H1 (cell line): ENCODE measurements around the gene ADAMTS6. TPM values are rescaled to one million over a fixed set of nuclear protein-coding genes. Genes with fewer than 3 reads are reported as not detected.

Experiments
- CTCF ChIA-PET: fragments of 300-600 bp; sonication (Branson Sonifier 250); formaldehyde crosslinking; loops from one replicate; lab custom pipeline; 2021; ENCODE audit not compliant: partially characterized antibody; lab: Charles Lee
- POLR2A ChIA-PET: fragments of 300-600 bp; sonication (Branson Sonifier 250); formaldehyde crosslinking; loops from one replicate; lab custom pipeline; 2021; ENCODE audit warnings: inconsistent platforms; ENCODE audit not compliant: partially characterized antibody; lab: Charles Lee
- DNase-seq, 2 experiments: peaks; one replicate each; pipeline versions ENCODE4 v3.0.0 to v3.0.0-alpha.2; 2010 to 2022; ENCODE audit warnings: low spot score in 2 of 2, low read depth in 1 of 2, mixed read lengths in 1 of 2
- FAIRE-seq: peaks from 2 replicates; lab custom pipeline; 2011; peaks lifted over from hg19 to GRCh38; lab: Jason Lieb, UNC
- H2AFZ ChIP-seq: 2 replicates; pipeline ENCODE4 v1.8.1; 2012; ENCODE audit warnings: low read length, inconsistent platforms
- H2AK5ac ChIP-seq: 2 replicates; pipeline ENCODE4 v1.6.1; 2013; ENCODE audit warnings: low read depth, low read length
- H2BK120ac ChIP-seq: replicated peaks from 2 replicates; pipeline ENCODE3; 2013; ENCODE audit warnings: low read depth, low read length, inconsistent platforms
- H2BK12ac ChIP-seq: 2 replicates; pipeline ENCODE4 v1.6.1; 2013; ENCODE audit warnings: low read depth, low read length
- H2BK15ac ChIP-seq: 2 replicates; pipeline ENCODE4 v1.6.1; 2013; ENCODE audit warnings: low read length
- H2BK20ac ChIP-seq: 2 replicates; pipeline ENCODE4 v1.6.1; 2013; ENCODE audit warnings: low read length
- H2BK5ac ChIP-seq: 2 replicates; pipeline ENCODE4 v1.6.1; 2013; ENCODE audit warnings: low read depth, low read length
- H3K14ac ChIP-seq: 2 replicates; pipeline ENCODE4 v1.6.1; 2013; ENCODE audit warnings: inconsistent platforms; ENCODE audit not compliant: insufficient read length
- H3K18ac ChIP-seq: 2 replicates; pipeline ENCODE4 v1.6.1; 2013; ENCODE audit warnings: low read length; ENCODE audit errors: extremely low read depth
- H3K23ac ChIP-seq: 2 replicates; pipeline ENCODE4 v1.6.1; 2013; ENCODE audit warnings: inconsistent platforms; ENCODE audit not compliant: insufficient read length
- H3K23me2 ChIP-seq: 2 replicates; pipeline ENCODE4 v1.6.1; 2013; ENCODE audit warnings: low read depth, low read length
- H3K27ac ChIP-seq: 2 replicates; pipeline ENCODE4 v1.6.1; 2011; ENCODE audit warnings: low read depth, low read length, inconsistent platforms
- H3K27me3 ChIP-seq, 4 experiments: replicated peaks in 1 of 4; 1 replicate in 1 of 4; 2 replicates in 3 of 4; pipeline versions ENCODE4 v1.6.1 to v1.8.1; 2011 to 2013; ENCODE audit warnings: low read length in 3 of 4, mild to moderate bottlenecking in 3 of 4, inconsistent platforms in 2 of 4, mixed read lengths in 2 of 4, moderate library complexity in 1 of 4; ENCODE audit not compliant: control insufficient read depth in 3 of 4, insufficient read depth in 3 of 4; ENCODE audit errors: extremely low read depth in 1 of 4
- H3K36me3 ChIP-seq, 4 experiments: 2 replicates each; pipeline versions ENCODE4 v1.6.1 to v1.8.1; 2011 to 2013; ENCODE audit warnings: mild to moderate bottlenecking in 4 of 4, low read length in 3 of 4, moderate library complexity in 2 of 4, control low read depth in 1 of 4, inconsistent platforms in 1 of 4; ENCODE audit not compliant: insufficient read depth in 4 of 4, control insufficient read depth in 2 of 4
- H3K4ac ChIP-seq: replicated peaks from 2 replicates; pipeline ENCODE3; 2013; ENCODE audit warnings: low read length, low read depth, mixed read lengths, inconsistent platforms; ENCODE audit not compliant: insufficient read length
- H3K4me1 ChIP-seq, 4 experiments: replicated peaks in 1 of 4; 1 replicate in 1 of 4; 2 replicates in 3 of 4; pipeline versions ENCODE4 v1.6.1 to v1.8.1; 2011 to 2013; ENCODE audit warnings: low read length in 3 of 4, inconsistent platforms in 2 of 4, mixed read lengths in 1 of 4; ENCODE audit not compliant: insufficient read depth in 4 of 4, control insufficient read depth in 3 of 4
- H3K4me2 ChIP-seq, 2 experiments: 2 replicates each; pipeline versions ENCODE4 v1.6.1 to v1.8.1; 2011 to 2013; ENCODE audit warnings: low read depth in 2 of 2, low read length in 2 of 2, control low read depth in 1 of 2, inconsistent platforms in 1 of 2, mild to moderate bottlenecking in 1 of 2; ENCODE audit not compliant: insufficient read depth in 1 of 2
- H3K4me3 ChIP-seq, 4 experiments: fragments of 200-600, 300-600 bp in 1 of 4; sonication (generic), shearing (Covaris generic), sonication (Bioruptor Twin) in 1 of 4; 2 replicates each; pipeline versions ENCODE4 v1.5.1 to v1.8.1; 2011 to 2016; ENCODE audit warnings: low read length in 4 of 4, low read depth in 3 of 4, control low read depth in 2 of 4, inconsistent platforms in 2 of 4, mild to moderate bottlenecking in 2 of 4, mixed read lengths in 1 of 4, moderate library complexity in 1 of 4; ENCODE audit not compliant: insufficient read depth in 2 of 4; ENCODE audit errors: extremely low read depth in 1 of 4
- H3K56ac ChIP-seq: replicated peaks from 2 replicates; pipeline ENCODE3; 2013; ENCODE audit warnings: low read depth, mild to moderate bottlenecking, mixed read lengths, low read length, inconsistent platforms; ENCODE audit not compliant: insufficient read length
- H3K79me1 ChIP-seq: 2 replicates; pipeline ENCODE4 v1.6.1; 2013; ENCODE audit warnings: low read depth, low read length, control low read depth
- H3K79me2 ChIP-seq, 2 experiments: 2 replicates each; pipeline versions ENCODE4 v1.6.1 to v1.8.1; 2012 to 2013; ENCODE audit warnings: low read length in 2 of 2, mild to moderate bottlenecking in 2 of 2, inconsistent platforms in 1 of 2; ENCODE audit not compliant: insufficient read depth in 2 of 2, control insufficient read depth in 1 of 2
- H3K9ac ChIP-seq, 4 experiments: replicated peaks in 1 of 4; 1 replicate in 1 of 4; 2 replicates in 3 of 4; pipeline versions ENCODE4 v1.6.1 to v1.8.1; 2011 to 2013; ENCODE audit warnings: low read depth in 3 of 4, low read length in 3 of 4, control low read depth in 2 of 4, mild to moderate bottlenecking in 2 of 4, moderate library complexity in 2 of 4, inconsistent platforms in 1 of 4; ENCODE audit errors: extremely low read depth in 1 of 4
- H3K9me3 ChIP-seq, 2 experiments: 2 replicates each; pipeline versions ENCODE4 v1.6.1 to v1.8.1; 2012 to 2013; ENCODE audit warnings: mild to moderate bottlenecking in 2 of 2, moderate library complexity in 2 of 2, control low read depth in 1 of 2, inconsistent platforms in 1 of 2, low read depth in 1 of 2, low read length in 1 of 2, mixed read lengths in 1 of 2; ENCODE audit not compliant: insufficient read depth in 2 of 2
- H4K20me1 ChIP-seq, 2 experiments: replicated peaks in 1 of 2; 2 replicates each; pipeline versions ENCODE3 to v1.8.1; 2011 to 2013; ENCODE audit warnings: inconsistent platforms in 2 of 2, low read length in 2 of 2, mild to moderate bottlenecking in 1 of 2; ENCODE audit not compliant: insufficient read depth in 2 of 2, control insufficient read depth in 1 of 2
- H4K5ac ChIP-seq: 2 replicates; pipeline ENCODE4 v1.6.1; 2013; ENCODE audit warnings: low read length, low read depth, mixed read lengths, inconsistent platforms; ENCODE audit not compliant: insufficient read length
- H4K8ac ChIP-seq: 2 replicates; pipeline ENCODE4 v1.8.0; 2013; ENCODE audit warnings: mild to moderate bottlenecking, moderate library complexity, low read length, inconsistent platforms; ENCODE audit not compliant: insufficient read depth; ENCODE audit errors: extremely low read depth
- H4K91ac ChIP-seq: replicated peaks from 2 replicates; pipeline ENCODE3; 2013; ENCODE audit warnings: low read length, mixed read lengths, inconsistent platforms; ENCODE audit not compliant: insufficient read length
- HDAC6 ChIP-seq: IDR thresholded peaks from one replicate; pipeline ENCODE4 v1.7.1; 2012; ENCODE audit warnings: low read depth, mild to moderate bottlenecking, inconsistent platforms, low read length, moderate library complexity
- POLR2AphosphoS5 ChIP-seq: IDR thresholded peaks from 2 replicates; pipeline ENCODE4 v1.6.1; 2011; ENCODE audit warnings: low read depth, low read length
- WGBS, 2 experiments: shearing (Covaris generic) in 1 of 2; methylation state at CpG; one replicate each; pipeline versions ENCODE4 v1.1.6 to v1.1.7; 2013 to 2015; ENCODE audit warnings: low lambda C conversion rate in 2 of 2, mixed read lengths in 2 of 2, inconsistent platforms in 1 of 2, low coverage in 1 of 2, missing lambda C conversion rate in 1 of 2; ENCODE audit not compliant: insufficient replicate concordance in 2 of 2, insufficient coverage in 1 of 2, insufficient read length in 1 of 2; ENCODE audit errors: extremely low coverage in 1 of 2, missing lambda C conversion rate in 1 of 2; 5-methylcytosine and 5-hydroxymethylcytosine counted together
- polyA plus RNA-seq, 7 experiments: library from polyadenylated mRNA; depleted of rRNA in 3 of 7; stranded (reverse) in 5 of 7; unstranded in 2 of 7; fragments of >200 nt in 5 of 7; fragments of 200-250 nt in 2 of 7; gene quantifications; 1 replicate in 5 of 7; 2 replicates in 1 of 7; 4 replicates in 1 of 7; pipeline versions ENCODE4 v1.2.1 to v1.2.3, GENCODE V29; 2011 to 2013; ENCODE audit warnings: missing spikeins in 2 of 7, mixed read lengths in 2 of 7
- total RNA-seq: library from RNA; stranded (reverse); fragmentation: NEBNext Ultra II Directional; extraction: Animal tissue kit (Norgen Biotek cat#: 25700); gene quantifications from 2 replicates; pipeline ENCODE4 v1.2.1, GENCODE V29; 2021

ADAMTS6 gene
- total and polyA plus RNA-seq, 2 of the 8 experiments (the other 6 are each of a cell fraction or from before 2014, with no cell fraction given) = 0.74 to 2.4 TPM

DNA sequence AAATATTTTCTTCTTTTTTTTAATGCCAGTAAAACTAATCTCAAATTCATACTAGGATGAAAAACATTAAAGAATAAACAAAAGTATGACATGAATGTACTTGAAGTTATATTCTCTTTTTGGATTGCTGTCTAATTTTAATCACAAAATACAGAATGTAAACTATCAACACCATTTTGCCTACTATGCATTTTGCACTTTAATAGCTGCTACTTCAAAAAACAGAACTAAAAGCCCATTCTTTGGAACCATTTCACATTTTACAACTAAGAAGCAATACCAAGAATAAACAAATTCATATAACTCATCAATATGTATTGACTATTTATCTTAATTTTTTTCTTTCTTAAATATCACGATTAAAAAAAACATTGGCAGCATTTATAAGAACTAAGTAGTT, 58.1 kb downstream of the ADAMTS6 start:
- no peaks in the 10 kb centered on the region for H3K27me3 ChIP-seq
- H3K18ac ChIP-seq = no peak overlapping the region
- no peak overlapping the region for H2BK12ac ChIP-seq
- H3K79me2 ChIP-seq = no peaks in the 10 kb centered on the region
- no peak for FAIRE-seq
- no peak overlapping the region for H2BK120ac ChIP-seq
- no peak overlapping the region for H3K4me2 ChIP-seq
- H3K9me3 ChIP-seq = peaks cover 0 to 5% of the 10 kb centered on the region in 2 experiments; a peak in 1 of 4 replicates
- H2AK5ac ChIP-seq = no peak overlapping the region
- H4K91ac ChIP-seq = no peak overlapping the region
- ChIA-PET POLR2A (no interaction called here), CTCF (no interaction called here)
- no peak overlapping the region for H2BK20ac ChIP-seq
- no peak overlapping the region for H3K9ac ChIP-seq
- H3K79me1 ChIP-seq = no peaks in the 10 kb centered on the region
- H2AFZ ChIP-seq = no peak overlapping the region
- no peak overlapping the region for H4K8ac ChIP-seq
- no peaks in the 10 kb centered on the region; a peak in 1 of 7 replicates for H3K4me1 ChIP-seq
- no peak for DNase-seq
- H3K4ac ChIP-seq = no peak overlapping the region
- H3K36me3 ChIP-seq = no peaks in the 10 kb centered on the region; a peak in 1 of 8 replicates
- no peaks in the 10 kb centered on the region for H3K23me2 ChIP-seq
- no peak overlapping the region for H3K14ac ChIP-seq
- H4K5ac ChIP-seq = no peak overlapping the region
- no peak overlapping the region for H3K4me3 ChIP-seq
- H3K27ac ChIP-seq = no peak overlapping the region
- WGBS, 2 experiments = 85% methylated on average over 1 of the region's 1 CpG; no CpG with 5 or more reads in 1 of the 2 experiments
- H4K20me1 ChIP-seq = no peaks in the 10 kb centered on the region
- TF ChIP-seq HDAC6 = no peak
- no peak for TF ChIP-seq POLR2AphosphoS5
- no peak overlapping the region for H3K23ac ChIP-seq
- H2BK5ac ChIP-seq = no peak overlapping the region
- no peak overlapping the region for H3K56ac ChIP-seq
- no peak overlapping the region for H2BK15ac ChIP-seq
